Measurements from ENCODE around the gene LHFPL6.

Gene LHFPL6

GRCh38 chr13:39379667-39380655, 223.0 kb downstream of the LHFPL6 start:
- no peak for DNase-seq

GRCh38 chr13:39379118-39379517, 223.9 kb downstream of the LHFPL6 start:
- DNase-seq = no peak

- no peak for DNase-seq
These were observed 224.7 kb downstream of the LHFPL6 start for GRCh38 chr13:39378306-39378705.

- DNase-seq = no peak
These were observed 225.3 kb downstream of the LHFPL6 start for GRCh38 chr13:39377699-39378098.

- no peak for DNase-seq
These were observed 226.9 kb downstream of the LHFPL6 start for GRCh38 chr13:39376076-39376475.

GRCh38 chr13:39375601-39376000, 227.4 kb downstream of the LHFPL6 start:
- no peak for DNase-seq

- no peak for DNase-seq
These were observed 228.2 kb downstream of the LHFPL6 start for GRCh38 chr13:39374741-39375189.

- no peak for DNase-seq
These were observed 229.8 kb downstream of the LHFPL6 start for GRCh38 chr13:39373145-39373544.

- no peak for DNase-seq
These were observed 231.3 kb downstream of the LHFPL6 start for GRCh38 chr13:39371706-39372105.

GRCh38 chr13:39370554-39370953, 232.4 kb downstream of the LHFPL6 start:
- no peak for DNase-seq

GRCh38 chr13:39370048-39370447, 232.9 kb downstream of the LHFPL6 start:
- no peak for DNase-seq

- no peak for DNase-seq
These were observed 233.7 kb downstream of the LHFPL6 start for GRCh38 chr13:39369161-39369890.

- no peak for DNase-seq
These were observed 237.1 kb downstream of the LHFPL6 start for GRCh38 chr13:39365879-39366278.

- no peak for DNase-seq
These were observed 238.0 kb downstream of the LHFPL6 start for GRCh38 chr13:39364947-39365468.

- no peak for DNase-seq
These were observed 239.6 kb downstream of the LHFPL6 start for GRCh38 chr13:39363382-39363772.

- DNase-seq = no peak
These were observed 240.2 kb downstream of the LHFPL6 start for GRCh38 chr13:39362652-39363381.

- no peak for DNase-seq
These were observed 249.0 kb downstream of the LHFPL6 start for GRCh38 chr13:39353988-39354387.

- DNase-seq = no peak
These were observed 252.5 kb downstream of the LHFPL6 start for GRCh38 chr13:39350461-39350881.

GRCh38 chr13:39349391-39349960, 253.5 kb downstream of the LHFPL6 start:
- no peak for DNase-seq

- no peak for DNase-seq
These were observed 254.8 kb downstream of the LHFPL6 start for GRCh38 chr13:39347926-39348901.

GRCh38 chr13:39345982-39346381, 257.0 kb downstream of the LHFPL6 start:
- DNase-seq = no peak
